GM18511 (cell line): ENCODE data around the gene EVA1C.
"Not testable (repeated sequence)": the region's sequence is repeated elsewhere in the genome, so short reads cannot be mapped to it uniquely, and the experiment has no call there.

Experiments used
- ATAC-seq: cut with Tn5 transposase; IDR thresholded peaks from one replicate; pipeline ENCODE4 v1.9.1; 2021; ENCODE audit warnings: mild to moderate bottlenecking, moderate library complexity; ENCODE audit not compliant: unreplicated experiment

EVA1C gene

GRCh38 chr21:32523988-32524719, 111.6 kb downstream of the EVA1C start:
- ATAC-seq = no peak

DNA sequence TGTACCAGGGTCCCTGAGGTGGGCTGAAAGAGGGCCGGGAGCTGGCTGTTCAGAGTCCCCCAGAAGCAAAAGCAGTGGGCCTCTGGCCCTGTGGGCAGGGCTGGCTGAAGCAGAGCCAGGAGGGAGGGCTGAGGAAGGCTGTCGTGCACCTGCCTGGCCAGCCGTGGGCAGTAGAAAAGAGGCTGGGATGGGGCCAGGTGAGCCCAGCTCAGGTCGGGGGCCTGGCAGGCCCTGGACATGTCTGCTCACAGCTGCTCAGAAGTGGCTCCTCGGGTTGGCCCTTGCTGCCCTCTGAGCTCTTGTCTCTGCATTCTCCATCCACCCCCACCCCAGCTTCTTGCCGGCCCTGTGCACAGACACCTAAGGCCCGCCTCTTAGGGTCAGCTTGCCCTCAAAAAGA, 112.8 kb downstream of the EVA1C start:
- no peak for ATAC-seq

DNA sequence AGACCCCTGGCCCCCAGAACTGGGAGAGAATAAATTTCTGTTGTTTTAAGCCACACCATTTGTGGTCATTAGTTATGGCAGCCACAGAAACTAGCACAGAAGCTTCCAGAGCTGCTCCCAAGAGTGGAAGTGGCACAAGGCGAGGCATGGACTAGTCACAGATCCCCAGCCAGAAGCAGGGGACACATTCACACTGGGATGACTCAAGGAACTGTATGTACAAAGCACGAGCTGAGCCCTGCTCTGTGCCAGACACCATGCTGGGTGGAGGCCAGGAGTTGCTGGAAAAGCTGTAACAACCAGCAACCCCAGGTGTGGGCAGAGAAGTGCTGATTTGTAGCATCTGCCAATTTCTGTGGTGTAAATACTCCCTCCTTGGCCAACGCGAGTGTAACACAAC, 117.2 kb downstream of the EVA1C start:
- ATAC-seq = no peak

GRCh38 chr21:32530809-32531208, 118.3 kb downstream of the EVA1C start:
- not testable (repeated sequence) for ATAC-seq

DNA sequence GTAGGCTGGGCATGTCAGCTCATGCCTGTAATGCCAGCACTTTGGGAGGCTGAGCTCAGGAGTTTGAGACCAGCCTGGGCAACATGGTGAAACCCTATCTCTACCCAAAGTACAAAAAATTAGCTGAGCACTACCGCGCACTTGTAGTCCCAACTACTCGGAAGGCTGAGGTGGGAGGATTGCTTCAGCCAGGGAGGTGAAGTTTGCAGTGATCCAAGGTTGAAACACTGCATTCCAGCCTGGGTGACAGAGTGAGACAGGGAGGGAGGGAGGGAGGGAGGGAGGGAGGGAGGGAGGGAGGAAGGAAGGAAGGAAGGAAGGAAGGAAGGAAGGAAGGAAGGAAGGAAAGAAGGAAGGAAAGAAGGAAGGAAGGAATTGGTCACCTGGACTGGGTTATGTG, 119.1 kb downstream of the EVA1C start:
- ATAC-seq = not testable (repeated sequence)

DNA sequence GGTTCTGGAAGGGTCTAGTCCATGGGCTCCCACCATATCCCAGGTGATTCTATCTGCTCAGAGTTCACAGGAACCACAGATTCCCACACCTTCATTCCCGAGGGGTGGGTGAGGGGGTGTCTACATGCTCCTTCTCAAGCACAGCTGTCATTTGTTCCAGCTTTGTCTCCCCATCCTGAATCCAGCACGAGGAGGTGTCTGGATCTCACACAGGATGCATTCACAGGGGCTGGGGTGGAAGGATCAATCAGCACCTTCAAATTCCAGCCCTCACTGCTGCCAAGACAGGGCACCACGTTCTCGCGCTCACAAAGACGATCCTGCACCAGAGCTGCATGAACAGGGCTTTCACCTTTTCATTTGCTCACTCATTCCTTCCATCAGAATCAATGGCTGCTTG, 120.1 kb downstream of the EVA1C start:
- no peak for ATAC-seq

DNA sequence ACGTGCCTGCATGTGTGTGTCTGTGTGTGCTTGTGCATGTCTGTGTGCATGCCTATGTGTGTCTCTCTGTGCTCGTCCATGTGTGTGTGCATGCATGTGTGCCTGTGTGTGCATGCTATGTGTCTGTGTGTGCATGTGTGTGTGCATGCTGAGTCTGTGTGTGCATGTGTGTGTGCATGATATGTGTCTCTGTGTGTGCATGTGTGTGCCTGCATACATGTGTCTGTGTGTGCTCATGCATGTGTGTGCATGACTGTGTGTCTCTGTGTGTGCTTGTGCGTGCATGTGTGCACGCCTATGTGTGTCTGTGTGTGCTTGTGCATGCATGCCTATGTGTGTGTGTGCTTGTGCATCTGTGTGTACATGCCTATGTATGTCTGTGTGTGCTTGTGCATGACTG, 120.5 kb downstream of the EVA1C start:
- ATAC-seq = no peak

- ATAC-seq = no peak
Measured at GRCh38 chr21:32533611-32534010, 121.1 kb downstream of the EVA1C start.

- no peak for ATAC-seq
Measured at GRCh38 chr21:32534113-32534512, 121.6 kb downstream of the EVA1C start.

- ATAC-seq = no peak
Measured at GRCh38 chr21:32535612-32536011, 123.1 kb downstream of the EVA1C start.

DNA sequence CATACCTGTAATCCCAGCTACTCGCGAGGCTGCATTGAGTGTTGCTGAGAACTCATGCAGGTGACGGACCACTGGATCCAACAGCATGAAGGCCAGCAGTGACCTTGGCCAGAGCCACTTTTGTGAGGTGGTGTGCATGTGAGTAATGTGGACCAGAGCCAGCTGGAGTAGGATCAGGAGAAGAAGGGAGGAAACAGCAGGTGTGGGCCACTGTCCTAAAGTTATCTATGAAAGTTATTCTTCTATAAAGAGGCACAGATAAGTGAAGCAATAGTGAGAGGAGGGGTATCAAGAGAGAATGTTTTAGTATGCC, 125.0 kb downstream of the EVA1C start:
- ATAC-seq = no peak

DNA sequence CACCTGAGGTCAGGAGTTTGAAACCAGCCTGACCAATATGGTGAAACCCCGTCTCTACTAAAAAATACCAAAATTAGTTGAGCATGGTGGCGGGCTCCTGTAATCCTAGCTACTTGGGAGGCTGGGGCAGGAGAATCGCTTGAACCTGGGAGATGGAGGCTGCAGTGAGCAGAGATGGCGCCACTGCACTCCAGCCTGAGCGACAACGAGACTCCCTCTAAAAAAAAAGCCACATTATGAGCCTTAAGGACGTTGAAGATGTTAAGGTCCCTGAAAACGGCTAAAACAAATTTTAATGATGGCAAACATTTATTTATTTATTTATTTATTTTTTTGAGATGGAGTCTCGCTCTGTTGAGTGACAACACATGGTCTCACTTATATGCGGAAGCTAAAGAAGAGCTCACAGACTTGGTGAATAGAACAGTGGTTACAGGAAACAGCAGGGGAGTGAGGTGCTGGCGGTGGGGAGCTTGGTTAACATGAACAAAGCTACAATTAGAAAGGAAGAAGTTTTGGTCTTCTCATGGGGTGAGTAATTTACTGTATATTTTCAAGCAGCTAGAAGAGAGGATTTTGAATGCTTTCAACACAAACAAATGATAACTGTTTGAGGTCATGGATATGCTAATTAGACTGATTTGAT, 125.8 kb downstream of the EVA1C start:
- no peak for ATAC-seq

DNA sequence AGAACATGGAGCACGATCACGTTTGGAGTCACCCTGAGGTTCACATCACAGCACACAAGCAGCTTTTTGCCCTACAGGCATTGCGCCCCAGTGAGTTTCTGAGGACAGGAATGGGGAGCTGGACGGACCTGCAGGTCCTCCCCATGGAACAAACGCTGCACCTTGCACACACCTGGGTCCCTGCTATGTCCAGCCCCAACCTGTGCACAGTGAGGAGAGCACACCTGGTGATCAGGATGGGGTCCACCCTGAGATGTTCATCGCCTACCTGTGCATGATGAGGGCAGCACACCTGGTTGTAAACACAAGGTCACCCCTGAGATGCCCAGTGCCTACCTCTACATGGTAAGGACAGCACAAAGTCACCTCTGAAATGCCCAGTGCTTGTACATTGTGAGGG, 126.9 kb downstream of the EVA1C start:
- ATAC-seq = no peak

GRCh38 chr21:32543056-32543455, 130.6 kb downstream of the EVA1C start:
- ATAC-seq = not testable (repeated sequence)

GRCh38 chr21:32543975-32544374, 131.5 kb downstream of the EVA1C start:
- ATAC-seq = no peak

GRCh38 chr21:32544697-32545096, 132.2 kb downstream of the EVA1C start:
- ATAC-seq = no peak

DNA sequence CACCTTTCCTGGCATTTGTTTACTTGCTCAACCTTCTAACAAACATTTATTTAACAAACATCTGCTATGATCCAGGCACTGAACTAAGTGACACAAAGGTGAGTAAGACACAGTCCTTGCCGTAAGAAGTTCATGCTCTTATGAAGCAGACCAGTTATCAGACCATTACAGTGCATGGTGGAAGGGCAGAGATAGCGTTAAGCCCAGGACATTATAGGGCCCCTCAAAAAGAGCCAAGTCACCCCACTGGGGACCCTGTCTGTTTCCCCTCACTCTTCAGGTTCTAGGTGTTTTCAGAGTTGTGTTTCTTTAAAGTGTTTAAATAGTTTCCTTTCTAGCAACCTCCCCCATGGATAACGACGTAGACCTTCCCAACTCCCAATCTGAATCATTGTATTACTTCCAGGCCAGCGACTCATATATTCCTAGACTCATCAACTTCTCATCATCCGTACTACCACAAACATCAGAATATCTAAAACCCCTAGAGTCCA, 133.5 kb downstream of the EVA1C start:
- no peak for ATAC-seq

GRCh38 chr21:32547018-32547417, 134.5 kb downstream of the EVA1C start:
- no peak for ATAC-seq

- no peak for ATAC-seq
Measured at GRCh38 chr21:32548978-32549377, 136.5 kb downstream of the EVA1C start.

DNA sequence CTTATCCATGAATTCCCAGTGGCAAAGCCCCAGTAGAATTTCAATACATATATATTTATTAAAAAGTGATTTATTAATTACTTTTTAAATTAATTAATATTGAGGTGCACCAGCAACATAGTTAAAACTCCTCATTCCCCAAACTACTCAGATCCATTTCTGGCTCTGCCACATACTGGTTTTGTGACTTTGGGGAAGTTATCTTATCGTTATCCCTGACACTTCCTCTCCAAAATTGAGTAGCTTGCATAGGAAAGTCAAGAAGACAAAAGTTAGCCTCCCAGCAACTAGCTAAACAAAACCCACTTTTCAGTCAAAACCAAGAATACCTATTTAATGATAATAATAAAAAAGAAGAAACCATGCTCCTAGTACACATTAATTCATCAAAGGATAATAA, 136.9 kb downstream of the EVA1C start:
- ATAC-seq = no peak

GRCh38 chr21:32549886-32550285, 137.4 kb downstream of the EVA1C start:
- ATAC-seq = no peak

GRCh38 chr21:32554832-32555638, 142.5 kb downstream of the EVA1C start:
- no peak for ATAC-seq
